Upper lobe of left lung (tissue), 6 donors: ENCODE measurements around the gene CARM1. TPM values are rescaled to one million over a fixed set of nuclear protein-coding genes. Genes with fewer than 3 reads are reported as not detected.
"Not testable (repeated sequence)": the region's sequence is repeated elsewhere in the genome, so short reads cannot be mapped to it uniquely, and the experiment has no call there.

Experiments
- ATAC-seq, 2 donors: fragments of 200-7000 bp; cut with Tn5 transposase; one replicate each; pipeline ENCODE4 v1.9.1; 2022; ENCODE audit warnings: mild to moderate bottlenecking in 2 of 2, moderate library complexity in 2 of 2; ENCODE audit not compliant: low FRiP score in 2 of 2
- DNase-seq, 2 donors: peaks; one replicate each; pipeline ENCODE4 v3.0.0-alpha.2; 2019 to 2020
- H3K27ac ChIP-seq, 4 donors: fragments of 200-600 bp; sonication (generic); one replicate each; pipeline ENCODE4 v1.5.1; 2016 to 2019
- H3K27me3 ChIP-seq, 4 donors: fragments of 200-600 bp; sonication (generic); one replicate each; pipeline ENCODE4 v1.5.1; 2017 to 2019
- H3K36me3 ChIP-seq, 4 donors: fragments of 200-600 bp; sonication (generic); one replicate each; pipeline ENCODE4 v1.5.1; 2016 to 2019
- H3K4me1 ChIP-seq, 4 donors: fragments of 200-600 bp; sonication (generic); one replicate each; pipeline ENCODE4 v1.5.1; 2018 to 2019
- H3K4me3 ChIP-seq, 4 donors: fragments of 200-600 bp; sonication (generic); one replicate each; pipeline ENCODE4 v1.5.1; 2017 to 2019; ENCODE audit warnings: mild to moderate bottlenecking in 2 of 4, moderate library complexity in 1 of 4
- H3K9me3 ChIP-seq, 4 donors: fragments of 200-600 bp; sonication (generic); one replicate each; pipeline ENCODE4 v1.5.1; 2018 to 2019
- EP300 ChIP-seq, 4 donors: sonication (generic); formaldehyde crosslinking; IDR thresholded peaks; one replicate each; pipeline ENCODE4 v1.5.1; 2017; ENCODE audit warnings: antibody characterized with exemption in 4 of 4, control low read depth in 2 of 4
- POLR2A ChIP-seq, 4 donors: fragments of 450-650 bp; IDR thresholded peaks; one replicate each; pipeline ENCODE4 v1.5.1; 2016 to 2017; ENCODE audit warnings: antibody characterized with exemption in 4 of 4, mild to moderate bottlenecking in 2 of 4
- POLR2AphosphoS5 ChIP-seq, 2 donors: sonication (generic); formaldehyde crosslinking; IDR thresholded peaks; one replicate each; pipeline ENCODE4 v1.5.1; 2017; ENCODE audit warnings: antibody characterized with exemption in 2 of 2
- WGBS, 2 donors: methylation state at CpG; one replicate each; pipeline ENCODE4 v1.1.5; 2017 to 2018; 5-methylcytosine and 5-hydroxymethylcytosine counted together
- total RNA-seq, 6 donors: library from RNA; depleted of rRNA in 4 of 6; stranded (reverse); fragments of >200 nt in 4 of 6; gene quantifications; one replicate each; pipeline versions ENCODE4 v1.1.0 to v1.2.1, GENCODE V29; 2016 to 2021
- TF ChIP-seq, protein P1 (sequence below), 6 experiments: fragments of 450-650 bp in 4 of 6; fragments of 200-600 bp in 2 of 6; sonication (generic) in 2 of 6; IDR thresholded peaks; one replicate each; pipeline ENCODE4 v1.5.1; 2016 to 2019; ENCODE audit warnings: antibody characterized with exemption in 6 of 6
- donor health status: DM: no; HTN: no; CAD: no; lungs with moderate emphysema.
- donor health status: DM: no; HTN: yes; CAD: no; lungs with severe emphysema.

Gene CARM1
- total RNA-seq, 6 donors from 2014 or later, result 19.0 to 30.6 (median 25.3) TPM

DNA sequence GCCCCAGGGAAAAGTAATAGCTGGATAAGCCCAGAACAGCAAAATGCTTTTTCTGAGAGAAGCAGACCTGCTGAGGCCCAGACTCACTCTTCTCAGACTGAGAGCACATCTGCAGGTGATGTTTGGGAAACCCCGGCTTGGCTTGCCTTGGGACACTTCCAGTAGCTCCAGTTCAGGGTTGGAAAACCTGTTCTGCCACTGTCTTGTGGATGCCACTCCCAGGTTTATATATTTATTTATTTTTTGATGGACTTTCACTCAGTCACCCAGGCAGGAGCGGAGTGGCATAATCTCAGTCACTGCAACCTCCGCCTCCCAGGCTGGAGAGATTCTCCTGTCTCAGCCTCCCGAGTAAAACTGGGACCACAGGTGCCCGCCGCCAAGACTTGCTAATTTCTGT lies 81.5 kb downstream of the CARM1 start:
- ATAC-seq (no peak), DNase-seq (peak in 1 of 2 donors; percentile 56)
- Histone ChIP-seq H3K4me1 (peaks cover 0 to 5% (median 0%) of the 10 kb centered on the region in 4 donors), H3K27me3 (no peaks in the 10 kb centered on the region), H3K9me3 (no peaks in the 10 kb centered on the region), H3K36me3 (no peaks in the 10 kb centered on the region), H3K4me3 (no peak overlapping the region), H3K27ac (no peak overlapping the region)
- no peak for TF ChIP-seq EP300 (IDR thresholded peaks at IDR 0.05)
- TF ChIP-seq, protein P1, sequence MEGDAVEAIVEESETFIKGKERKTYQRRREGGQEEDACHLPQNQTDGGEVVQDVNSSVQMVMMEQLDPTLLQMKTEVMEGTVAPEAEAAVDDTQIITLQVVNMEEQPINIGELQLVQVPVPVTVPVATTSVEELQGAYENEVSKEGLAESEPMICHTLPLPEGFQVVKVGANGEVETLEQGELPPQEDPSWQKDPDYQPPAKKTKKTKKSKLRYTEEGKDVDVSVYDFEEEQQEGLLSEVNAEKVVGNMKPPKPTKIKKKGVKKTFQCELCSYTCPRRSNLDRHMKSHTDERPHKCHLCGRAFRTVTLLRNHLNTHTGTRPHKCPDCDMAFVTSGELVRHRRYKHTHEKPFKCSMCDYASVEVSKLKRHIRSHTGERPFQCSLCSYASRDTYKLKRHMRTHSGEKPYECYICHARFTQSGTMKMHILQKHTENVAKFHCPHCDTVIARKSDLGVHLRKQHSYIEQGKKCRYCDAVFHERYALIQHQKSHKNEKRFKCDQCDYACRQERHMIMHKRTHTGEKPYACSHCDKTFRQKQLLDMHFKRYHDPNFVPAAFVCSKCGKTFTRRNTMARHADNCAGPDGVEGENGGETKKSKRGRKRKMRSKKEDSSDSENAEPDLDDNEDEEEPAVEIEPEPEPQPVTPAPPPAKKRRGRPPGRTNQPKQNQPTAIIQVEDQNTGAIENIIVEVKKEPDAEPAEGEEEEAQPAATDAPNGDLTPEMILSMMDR (IDR thresholded peaks at IDR 0.05), result no peak
- TF ChIP-seq POLR2A (IDR thresholded peaks at IDR 0.05), result no peak
- TF ChIP-seq POLR2AphosphoS5 (IDR thresholded peaks at IDR 0.05), result no peak
- 63 to 83% methylated on average over 4 to 6 of the region's 6 CpGs for WGBS, 2 donors

DNA sequence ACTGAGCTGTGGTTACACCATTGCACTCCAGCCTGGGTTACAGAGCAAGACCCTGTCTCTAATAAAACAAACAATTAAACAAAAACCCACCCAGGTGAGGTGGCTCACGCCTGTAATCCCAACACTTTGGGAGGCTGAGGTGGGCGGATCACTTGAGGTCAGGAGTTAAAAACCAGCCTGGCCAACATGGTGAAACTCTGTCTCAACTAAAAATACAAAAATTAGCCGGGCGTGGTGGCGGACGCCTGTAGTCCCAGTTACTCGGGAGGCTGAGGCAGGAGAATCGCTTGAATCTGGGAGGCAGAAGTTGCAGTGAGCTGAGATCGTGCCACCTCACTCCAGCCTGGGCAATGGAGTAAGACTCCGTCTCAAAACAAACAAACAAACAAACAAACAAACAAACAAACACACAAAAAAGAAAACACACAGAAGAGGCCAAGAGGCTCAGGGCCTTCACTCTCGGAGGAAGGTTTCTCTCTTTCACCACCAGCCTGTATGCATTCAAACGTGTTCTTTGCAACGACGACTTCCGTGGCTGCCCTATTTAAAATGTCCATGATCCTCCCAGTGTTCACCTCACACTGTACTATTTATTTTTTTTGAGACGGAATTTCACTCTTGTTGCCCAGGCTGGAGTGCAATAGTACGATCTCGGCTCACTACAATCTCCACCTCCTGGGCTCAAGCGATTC lies 88.1 kb downstream of the CARM1 start:
- H3K27me3 ChIP-seq, H3K9me3 ChIP-seq, ATAC-seq, DNase-seq, H3K36me3 ChIP-seq: not testable (repeated sequence)
- Histone ChIP-seq H3K27ac (peak overlapping the region in 3 of 4 donors; percentile 95 to 96 (median 96)), H3K4me1 (peaks cover 18 to 35% (median 28%) of the 10 kb centered on the region in 4 donors), H3K4me3 (peak overlapping the region in 3 of 4 donors; percentile 87 to 96 (median 93))
- 94 to 96% methylated on average over 19 of the region's 19 CpGs for WGBS, 2 donors

DNA sequence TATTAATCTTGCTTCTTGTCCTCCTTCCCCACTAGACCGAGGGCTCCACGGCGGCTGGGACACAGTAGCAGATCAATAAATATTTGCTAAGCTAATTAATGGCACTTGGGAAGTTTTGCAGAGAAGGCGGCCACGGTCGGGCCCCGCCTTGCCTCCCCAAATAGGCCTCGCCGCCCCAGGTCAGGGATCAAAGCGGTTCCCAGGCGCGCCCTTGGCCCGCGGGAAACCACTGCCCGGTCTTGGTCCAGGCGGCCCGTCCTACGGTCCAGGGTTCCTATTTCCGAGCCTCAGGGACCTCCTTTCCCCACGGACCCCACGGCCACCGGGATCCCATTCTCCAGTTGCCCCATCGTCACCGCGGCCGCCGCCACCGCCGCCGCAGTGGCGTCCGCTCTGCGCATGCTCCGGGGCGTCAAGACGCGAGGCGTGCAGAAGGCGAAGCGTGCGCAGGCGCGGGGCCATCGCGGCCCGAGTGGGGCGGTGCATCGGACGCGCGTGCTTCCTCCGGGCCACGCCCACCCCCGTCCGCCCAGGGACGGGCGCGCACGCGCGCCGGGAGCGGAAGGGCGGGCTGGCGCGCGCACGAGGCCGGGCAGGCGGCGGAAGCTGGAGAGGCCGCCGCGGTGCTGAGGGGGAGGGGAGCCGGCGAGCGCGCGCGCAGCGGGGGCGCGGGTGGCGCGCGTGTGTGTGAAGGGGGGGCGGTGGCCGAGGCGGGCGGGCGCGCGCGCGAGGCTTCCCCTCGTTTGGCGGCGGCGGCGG lies 89.1 kb downstream of the CARM1 start, which contains the start of gene SMARCA4:
TSS of gene SMARCA4 (plus strand) at position 717 of the 759 bp plus-strand sequence. CDS start 23,122 bp downstream, outside the sequence.
- no peaks in the 10 kb centered on the region for H3K27me3 ChIP-seq
- peaks cover 18 to 35% (median 31%) of the 10 kb centered on the region in 4 donors for H3K4me1 ChIP-seq
- DNase-seq (peak; percentile 97 to 100), ATAC-seq (peak; percentile 96 to 98)
- TF ChIP-seq, protein P1 (IDR thresholded peaks at IDR 0.05), result peak in 2 of 6 experiments; percentile 5 to 42
- TF ChIP-seq POLR2A (IDR thresholded peaks at IDR 0.05), result peak in 3 of 4 donors; percentile 71 to 99 (median 94)
- TF ChIP-seq EP300 (IDR thresholded peaks at IDR 0.05), result peak in 1 of 4 donors; percentile 12
- TF ChIP-seq POLR2AphosphoS5 (IDR thresholded peaks at IDR 0.05), result peak; percentile 93 to 98
- H3K27ac ChIP-seq, result peak within 1 kb of the TSS; percentile 95 to 96 (median 96)
- H3K4me3 ChIP-seq, result peak within 1 kb of the TSS; percentile 57 to 96 (median 90)
- no peaks in the 10 kb centered on the region for H3K9me3 ChIP-seq
- no peaks in the 10 kb centered on the region for H3K36me3 ChIP-seq
- 0 to 2% methylated on average over 11 to 40 of the region's 100 CpGs for WGBS, 2 donors

DNA sequence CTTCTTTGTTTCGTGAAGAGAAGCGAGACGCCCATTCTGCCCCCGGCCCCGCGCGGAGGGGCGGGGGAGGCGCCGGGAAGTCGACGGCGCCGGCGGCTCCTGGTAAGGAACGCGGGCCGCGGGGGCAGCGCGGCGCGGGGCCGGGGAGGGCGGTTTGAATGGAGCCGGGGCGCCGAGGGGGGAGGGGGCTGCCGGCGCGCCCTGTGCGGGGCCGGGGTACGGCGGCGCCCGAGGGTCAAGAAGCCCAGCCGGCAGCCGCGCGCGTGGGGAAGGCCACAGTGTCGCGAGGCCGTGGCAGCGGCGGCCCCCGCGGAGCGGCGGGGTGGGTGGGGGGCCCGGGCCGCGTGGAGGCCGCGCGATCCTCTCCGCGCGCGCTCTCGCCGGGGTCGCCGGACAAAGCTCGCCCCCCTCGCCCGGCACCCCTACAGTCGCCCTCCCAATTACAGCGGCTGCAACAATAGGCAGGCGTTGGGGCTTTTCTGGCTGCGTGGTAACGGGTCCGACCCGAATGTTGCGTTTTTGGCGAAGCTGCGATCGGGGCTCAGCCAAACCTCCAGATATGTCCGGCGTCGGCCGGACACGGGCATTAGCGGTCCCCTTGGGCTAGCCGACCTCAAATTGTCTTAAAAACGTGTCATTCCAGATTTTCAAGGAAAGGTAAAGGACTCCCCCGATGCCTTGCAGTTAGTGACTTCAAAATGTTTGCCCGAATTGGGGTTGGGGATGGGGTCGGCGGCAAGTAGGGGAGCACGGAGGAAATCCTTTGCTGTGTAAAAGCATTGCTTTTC lies 89.9 kb downstream of the CARM1 start:
- Histone ChIP-seq H3K36me3 (no peaks in the 10 kb centered on the region), H3K27ac (peak overlapping the region; percentile 83 to 96 (median 92)), H3K4me3 (peak overlapping the region; percentile 56 to 96 (median 90)), H3K27me3 (no peaks in the 10 kb centered on the region), H3K9me3 (no peaks in the 10 kb centered on the region), H3K4me1 (peaks cover 18 to 35% (median 31%) of the 10 kb centered on the region in 4 donors)
- WGBS, 2 donors, result 0 to 1% methylated on average over 21 to 24 of the region's 92 CpGs
- DNase-seq (peak in 1 of 2 donors; percentile 56), ATAC-seq (peak in 1 of 2 donors; percentile 70)
- TF ChIP-seq, protein P1 (IDR thresholded peaks at IDR 0.05), result no peak
- TF ChIP-seq EP300 (IDR thresholded peaks at IDR 0.05) (no peak), POLR2A (IDR thresholded peaks at IDR 0.05) (no peak), POLR2AphosphoS5 (IDR thresholded peaks at IDR 0.05) (no peak)
